PC-3 (cell line): ENCODE results near the gene THEM4. TPM values are rescaled to one million over a fixed set of nuclear protein-coding genes. Genes with fewer than 3 reads are reported as not detected.
"Not testable (repeated sequence)": the region's sequence is repeated elsewhere in the genome, so short reads cannot be mapped to it uniquely, and the experiment has no call there.

ENCODE experiments used
- ATAC-seq: fragments of 200-7000 bp; cut with Tn5 transposase; 2 replicates; pipeline ENCODE4 v1.9.1; 2020; ENCODE audit warnings: mild to moderate bottlenecking, moderate library complexity
- BruUV-seq: library from RNA; stranded (reverse); fragments of 400-500 nt; replicated peaks from 2 replicates; lab custom pipeline; 2021; lab: Mats Ljungman, UMichigan
- CTCF ChIA-PET: fragments of 300-600 bp; sonication (Branson Sonifier 250); formaldehyde crosslinking; loops from one replicate; lab custom pipeline; 2022; ENCODE audit warnings: antibody characterized with exemption; lab: Charles Lee
- POLR2A ChIA-PET: fragments of 300-600 bp; sonication (Branson Sonifier 250); formaldehyde crosslinking; loops from one replicate; lab custom pipeline; 2022; ENCODE audit warnings: antibody characterized with exemption; ENCODE audit not compliant: unreplicated experiment; lab: Charles Lee
- DNase-seq: peaks from one replicate; pipeline ENCODE4 v3.0.0-alpha.2; 2015
- H2AFZ ChIP-seq: fragments of 300-600 bp; sonication (generic); 2 replicates; pipeline ENCODE4 v1.6.0; 2016; ENCODE audit warnings: antibody characterized with exemption, low read length
- H3F3A ChIP-seq: fragments of 300-600 bp; sonication (generic); one replicate; pipeline ENCODE4 v1.6.0; 2017; ENCODE audit warnings: antibody characterized with exemption, low read length, control low read depth, mild to moderate bottlenecking; ENCODE audit not compliant: unreplicated experiment
- H3K27ac ChIP-seq: fragments of 300-600 bp; sonication (generic); 2 replicates; pipeline ENCODE4 v1.5.1; 2016; ENCODE audit warnings: mild to moderate bottlenecking, low read length
- H3K27me3 ChIP-seq: fragments of 300-600 bp; sonication (generic); 2 replicates; pipeline ENCODE4 v1.6.1; 2016; ENCODE audit warnings: low read length, mixed read lengths
- H3K36me3 ChIP-seq: fragments of 300-600 bp; sonication (generic); 2 replicates; pipeline ENCODE4 v1.6.1; 2016; ENCODE audit warnings: low read depth, mixed run types, low read length, mixed read lengths
- H3K4me1 ChIP-seq: fragments of 300-600 bp; sonication (generic); 2 replicates; pipeline ENCODE4 v1.5.1; 2016; ENCODE audit warnings: low read length; ENCODE audit not compliant: insufficient read depth
- H3K4me2 ChIP-seq: fragments of 300-600 bp; sonication (generic); 2 replicates; pipeline ENCODE4 v1.6.0; 2016; ENCODE audit warnings: low read length
- H3K4me3 ChIP-seq: fragments of 300-600 bp; sonication (generic); 2 replicates; pipeline ENCODE4 v1.5.1; 2016; ENCODE audit warnings: mild to moderate bottlenecking, low read length, mixed read lengths
- H3K79me2 ChIP-seq: fragments of 300-600 bp; sonication (generic); 2 replicates; pipeline ENCODE4 v1.6.1; 2017; ENCODE audit warnings: low read length, mixed read lengths
- H3K9ac ChIP-seq: fragments of 300-600 bp; sonication (generic); 2 replicates; pipeline ENCODE4 v1.6.0; 2016; ENCODE audit warnings: mild to moderate bottlenecking, low read length
- H3K9me2 ChIP-seq: fragments of 300-600 bp; sonication (generic); replicated peaks from 2 replicates; pipeline ENCODE4 v1.6.1; 2016; ENCODE audit warnings: mixed run types, low read length, mixed read lengths
- H3K9me3 ChIP-seq: fragments of 300-600 bp; sonication (generic); 2 replicates; pipeline ENCODE4 v1.6.1; 2016; ENCODE audit warnings: low read length, mixed read lengths
- H4K20me1 ChIP-seq: fragments of 300-600 bp; sonication (generic); 2 replicates; pipeline ENCODE4 v1.6.1; 2016; ENCODE audit warnings: low read length, mixed read lengths
- EZH2 ChIP-seq: fragments of 300-600 bp; sonication (generic); IDR thresholded peaks from one replicate; pipeline ENCODE4 v1.6.1; 2017; ENCODE audit warnings: antibody characterized with exemption, mild to moderate bottlenecking, low read length; ENCODE audit not compliant: unreplicated experiment
- EZH2phosphoT487 ChIP-seq: fragments of 300-600 bp; sonication (generic); IDR thresholded peaks from 2 replicates; pipeline ENCODE4 v1.6.1; 2018; ENCODE audit warnings: mild to moderate bottlenecking, antibody characterized with exemption, low read length, borderline replicate concordance
- intact Hi-C: fragments of 100-400 bp; cut with micrococcal nuclease; formaldehyde crosslinking; loops from 2 replicates; pipeline ENCODE4 v1.9.0; 2023
- total RNA-seq: library from RNA; depleted of rRNA; stranded (reverse); fragments of >200 nt; gene quantifications from 2 replicates; pipeline ENCODE4 v1.2.3, GENCODE V29; 2014
- TF ChIP-seq, protein P1 (sequence below): fragments of 300-600 bp; sonication (generic); conservative IDR thresholded peaks from 2 replicates; pipeline ENCODE4 v1.5.1; 2017; ENCODE audit warnings: antibody characterized with exemption, low read depth, mild to moderate bottlenecking, low read length

THEM4 gene
- total RNA-seq, 1 experiment from 2014 or later = 18.1 TPM

DNA sequence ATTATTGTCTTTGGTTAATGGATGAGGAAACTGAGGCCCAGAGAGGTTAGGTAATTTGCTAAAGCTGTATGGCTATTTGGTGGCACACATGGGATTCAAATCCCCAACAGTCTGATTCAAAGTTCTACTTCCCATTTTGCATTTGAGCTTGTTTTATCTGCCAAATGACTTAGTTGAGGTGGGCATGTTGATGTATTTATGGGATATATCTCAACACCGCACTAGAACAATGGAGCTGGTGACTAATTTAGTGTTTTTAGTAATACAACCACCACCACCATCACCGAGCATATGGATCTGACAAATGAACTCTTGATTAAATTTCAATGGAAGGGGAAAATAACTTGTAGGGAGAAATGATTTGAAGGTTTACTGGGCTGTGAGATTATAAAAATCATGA is 26.8 kb downstream of the THEM4 start:
- ChIA-PET CTCF (interaction anchor here (0.6 to 1.4 kb wide), 2 partner anchors 119 to 1630 kb away, joined by 5 read pairs; partner anchors contain the start of gene MRPL9), POLR2A (interaction anchor here (0.6 kb wide), 1 partner anchor 13 kb away, joined by 3 read pairs; no protein-coding TSS in a partner anchor)
- no peak for DNase-seq
- H3K9me3 ChIP-seq = no peaks in the 10 kb centered on the region
- no peak overlapping the region for H2AFZ ChIP-seq
- no peaks in the 10 kb centered on the region for H4K20me1 ChIP-seq
- ATAC-seq = no peak
- TF ChIP-seq, protein P1, sequence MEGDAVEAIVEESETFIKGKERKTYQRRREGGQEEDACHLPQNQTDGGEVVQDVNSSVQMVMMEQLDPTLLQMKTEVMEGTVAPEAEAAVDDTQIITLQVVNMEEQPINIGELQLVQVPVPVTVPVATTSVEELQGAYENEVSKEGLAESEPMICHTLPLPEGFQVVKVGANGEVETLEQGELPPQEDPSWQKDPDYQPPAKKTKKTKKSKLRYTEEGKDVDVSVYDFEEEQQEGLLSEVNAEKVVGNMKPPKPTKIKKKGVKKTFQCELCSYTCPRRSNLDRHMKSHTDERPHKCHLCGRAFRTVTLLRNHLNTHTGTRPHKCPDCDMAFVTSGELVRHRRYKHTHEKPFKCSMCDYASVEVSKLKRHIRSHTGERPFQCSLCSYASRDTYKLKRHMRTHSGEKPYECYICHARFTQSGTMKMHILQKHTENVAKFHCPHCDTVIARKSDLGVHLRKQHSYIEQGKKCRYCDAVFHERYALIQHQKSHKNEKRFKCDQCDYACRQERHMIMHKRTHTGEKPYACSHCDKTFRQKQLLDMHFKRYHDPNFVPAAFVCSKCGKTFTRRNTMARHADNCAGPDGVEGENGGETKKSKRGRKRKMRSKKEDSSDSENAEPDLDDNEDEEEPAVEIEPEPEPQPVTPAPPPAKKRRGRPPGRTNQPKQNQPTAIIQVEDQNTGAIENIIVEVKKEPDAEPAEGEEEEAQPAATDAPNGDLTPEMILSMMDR = no peak
- no peak for TF ChIP-seq EZH2
- TF ChIP-seq EZH2phosphoT487 = no peak
- peaks cover 18% of the 10 kb centered on the region for H3K4me1 ChIP-seq
- no peaks in the 10 kb centered on the region for H3K27me3 ChIP-seq
- H3K4me2 ChIP-seq = no peak overlapping the region
- no TSS peak for BruUV-seq
- no peaks in the 10 kb centered on the region for H3K9me2 ChIP-seq
- no peak overlapping the region for H3K9ac ChIP-seq
- H3F3A ChIP-seq = peaks cover 1% of the 10 kb centered on the region
- intact Hi-C loops = no loop called here
- no peaks in the 10 kb centered on the region for H3K79me2 ChIP-seq
- H3K4me3 ChIP-seq = no peak overlapping the region
- H3K27ac ChIP-seq = no peak overlapping the region
- no peaks in the 10 kb centered on the region for H3K36me3 ChIP-seq

- no peak overlapping the region for H3K9ac ChIP-seq
- no peak overlapping the region for H2AFZ ChIP-seq
- no peaks in the 10 kb centered on the region for H3F3A ChIP-seq
- no peaks in the 10 kb centered on the region for H3K79me2 ChIP-seq
- DNase-seq (peak; percentile 23), ATAC-seq (0 out of 2 replicates have a peak, but pooled peaks have one; percentile 43)
- no peaks in the 10 kb centered on the region for H3K9me2 ChIP-seq
- no peaks in the 10 kb centered on the region for H3K27me3 ChIP-seq
- no peak overlapping the region for H3K4me3 ChIP-seq
- H3K4me2 ChIP-seq = no peak overlapping the region
- no TSS peak for BruUV-seq
- H3K27ac ChIP-seq = no peak overlapping the region
- TF ChIP-seq EZH2phosphoT487 = no peak
- TF ChIP-seq, protein P1 = peak; percentile 48; the same call in 1 of the 2 replicates
- H4K20me1 ChIP-seq = no peaks in the 10 kb centered on the region
- H3K9me3 ChIP-seq = no peaks in the 10 kb centered on the region
- CTCF ChIA-PET = interaction anchor here (0.7 to 1.6 kb wide), 4 partner anchors 35 to 201 kb away, joined by 4 to 12 read pairs (median 6); partner anchors contain the start of gene MRPL9
- POLR2A ChIA-PET = interaction anchor here (0.6 to 0.7 kb wide), 2 partner anchors 11 to 40 kb away, joined by 3 to 4 read pairs; no protein-coding TSS in a partner anchor
- no peaks in the 10 kb centered on the region for H3K36me3 ChIP-seq
- intact Hi-C loops = loop anchor here (1.0 kb wide), 1 partner anchor 45 kb away; no protein-coding TSS in a partner anchor
- H3K4me1 ChIP-seq = peaks cover 12% of the 10 kb centered on the region
Observed at GRCh38 chr1:151881479-151881878, 27.8 kb downstream of the THEM4 start.

GRCh38 chr1:151875419-151876097 is 33.8 kb downstream of the THEM4 start:
- Histone ChIP-seq H3K4me1 (no peaks in the 10 kb centered on the region), H3F3A (no peaks in the 10 kb centered on the region), H3K9ac (no peak overlapping the region), H4K20me1 (no peaks in the 10 kb centered on the region), H3K9me3 (no peaks in the 10 kb centered on the region), H3K4me2 (no peak overlapping the region), H3K9me2 (no peaks in the 10 kb centered on the region), H3K27ac (no peak overlapping the region), H3K4me3 (no peak overlapping the region), H3K27me3 (no peaks in the 10 kb centered on the region), H3K36me3 (peaks cover 2% of the 10 kb centered on the region; the same call in 1 of the 2 replicates), H2AFZ (no peak overlapping the region), H3K79me2 (no peaks in the 10 kb centered on the region)
- DNase-seq (no peak), ATAC-seq (no peak)
- intact Hi-C loops = no loop called here
- POLR2A ChIA-PET = no interaction called here
- no TSS peak for BruUV-seq
- TF ChIP-seq EZH2phosphoT487 = no peak
- TF ChIP-seq, protein P1 = no peak
- CTCF ChIA-PET = no interaction called here

- H3K36me3 ChIP-seq, BruUV-seq, H3K4me3 ChIP-seq, H3K4me1 ChIP-seq, CTCF ChIA-PET, H4K20me1 ChIP-seq, H3K27me3 ChIP-seq, H3K9ac ChIP-seq, H3K9me3 ChIP-seq, POLR2A ChIA-PET, ATAC-seq, DNase-seq, H3K9me2 ChIP-seq, H3K4me2 ChIP-seq, H2AFZ ChIP-seq, intact Hi-C loops, H3K79me2 ChIP-seq, H3K27ac ChIP-seq, H3F3A ChIP-seq: not testable (repeated sequence)
Observed at GRCh38 chr1:151872776-151873175, 36.5 kb downstream of the THEM4 start.
